Left ventricle myocardium inferior (tissue), 1 donor: ENCODE measurements around the gene CCDC34. TPM values are rescaled to one million over a fixed set of nuclear protein-coding genes. Genes with fewer than 3 reads are reported as not detected.

Experiments used
- DNase-seq: peaks from one replicate; pipeline ENCODE4 v3.0.0-alpha.2; 2020
- H3K27ac ChIP-seq: fragments of 200-600 bp; replicated peaks from 2 replicates; pipeline ENCODE4 v1.8.0; 2021
- H3K27me3 ChIP-seq: fragments of 200-600 bp; 2 replicates; pipeline ENCODE4 v1.8.0; 2021; ENCODE audit warnings: low read depth
- H3K36me3 ChIP-seq: fragments of 200-600 bp; 2 replicates; pipeline ENCODE4 v1.8.0; 2021
- H3K4me1 ChIP-seq: fragments of 200-600 bp; 2 replicates; pipeline ENCODE4 v1.8.0; 2021
- H3K4me3 ChIP-seq: fragments of 200-600 bp; 2 replicates; pipeline ENCODE4 v1.8.0; 2021; ENCODE audit warnings: mild to moderate bottlenecking, moderate library complexity
- H3K9me3 ChIP-seq: fragments of 200-600 bp; replicated peaks from 2 replicates; pipeline ENCODE4 v1.8.0; 2021
- CTCF ChIP-seq: fragments of 200-600 bp; IDR thresholded peaks from 2 replicates; pipeline ENCODE4 v1.8.0; 2021; ENCODE audit warnings: antibody characterized with exemption, mild to moderate bottlenecking, borderline replicate concordance
- intact Hi-C: fragments of 100-400 bp; cut with micrococcal nuclease; formaldehyde crosslinking; loops from one replicate; pipeline ENCODE4 v1.11.0; 2022
- total RNA-seq: library from RNA; stranded (reverse); fragmentation: NEBNext Ultra II Directional; extraction: Animal tissue kit (Norgen Biotek cat#: 25700); gene quantifications from one replicate; pipeline ENCODE4 v1.2.1, GENCODE V29; 2021
- donor health status: DM: no; HTN: yes; CAD: no; lungs with severe emphysema.

CCDC34 gene
- total RNA-seq, 1 donor from 2014 or later, result 1.6 TPM

DNA sequence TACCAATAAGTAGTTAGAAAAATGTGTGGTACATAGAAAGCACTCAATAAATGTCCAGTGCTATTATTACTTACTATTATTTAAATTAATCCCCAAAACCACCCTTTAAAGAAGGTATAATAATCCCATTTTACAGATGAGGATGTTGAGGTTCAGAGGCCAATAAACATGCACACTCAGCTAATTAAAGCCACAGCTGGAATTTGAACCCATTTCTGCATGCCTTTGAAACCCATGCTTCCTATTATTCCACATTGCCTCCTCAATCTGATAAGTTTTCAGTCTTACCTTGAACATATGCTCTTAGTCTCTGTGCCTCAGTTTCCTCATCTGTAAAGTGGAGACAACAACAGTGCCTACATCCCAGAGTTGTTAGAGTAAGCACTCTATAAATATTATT lies 52.8 kb downstream of the CCDC34 start:
- H3K27ac ChIP-seq, result no peak overlapping the region
- no peaks in the 10 kb centered on the region for H3K36me3 ChIP-seq
- H3K27me3 ChIP-seq, result no peaks in the 10 kb centered on the region
- intact Hi-C loops, result no loop called here
- H3K9me3 ChIP-seq, result peaks cover 7% of the 10 kb centered on the region
- TF ChIP-seq CTCF, result no peak
- no peak for DNase-seq
- no peaks in the 10 kb centered on the region for H3K4me1 ChIP-seq
- no peak overlapping the region for H3K4me3 ChIP-seq

- no peak for DNase-seq
- peaks cover 8% of the 10 kb centered on the region for H3K9me3 ChIP-seq
- no peak overlapping the region for H3K4me3 ChIP-seq
- intact Hi-C loops, result no loop called here
- no peak overlapping the region for H3K27ac ChIP-seq
- no peaks in the 10 kb centered on the region for H3K4me1 ChIP-seq
- H3K36me3 ChIP-seq, result no peaks in the 10 kb centered on the region
- TF ChIP-seq CTCF, result no peak
- no peaks in the 10 kb centered on the region for H3K27me3 ChIP-seq
Observed at GRCh38 chr11:27309046-27309445, 54.0 kb downstream of the CCDC34 start.

DNA sequence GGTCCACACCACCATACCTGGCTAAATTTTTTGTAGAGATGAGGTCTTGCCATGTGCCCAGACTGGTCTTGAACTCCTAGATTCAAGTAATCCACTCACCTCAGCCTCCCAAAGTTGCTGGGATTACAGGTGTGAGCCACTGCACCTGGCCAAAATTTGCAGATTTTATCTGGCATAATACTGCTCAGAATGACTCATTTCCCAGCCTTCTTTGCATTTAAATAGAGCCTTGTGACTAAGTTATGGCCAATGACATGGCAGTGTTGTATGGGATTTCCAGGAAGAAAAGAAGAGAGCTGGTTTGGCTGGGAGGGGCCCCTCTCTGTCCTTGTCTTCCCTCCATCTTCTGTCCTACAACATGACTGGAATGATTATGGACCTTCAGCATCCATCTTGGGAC lies 55.8 kb downstream of the CCDC34 start:
- no peaks in the 10 kb centered on the region for H3K4me1 ChIP-seq
- H3K27ac ChIP-seq, result no peak overlapping the region
- intact Hi-C loops, result no loop called here
- DNase-seq, result no peak
- H3K4me3 ChIP-seq, result no peak overlapping the region
- H3K9me3 ChIP-seq, result peaks cover 8% of the 10 kb centered on the region
- no peaks in the 10 kb centered on the region for H3K27me3 ChIP-seq
- no peak for TF ChIP-seq CTCF
- no peaks in the 10 kb centered on the region for H3K36me3 ChIP-seq

DNA sequence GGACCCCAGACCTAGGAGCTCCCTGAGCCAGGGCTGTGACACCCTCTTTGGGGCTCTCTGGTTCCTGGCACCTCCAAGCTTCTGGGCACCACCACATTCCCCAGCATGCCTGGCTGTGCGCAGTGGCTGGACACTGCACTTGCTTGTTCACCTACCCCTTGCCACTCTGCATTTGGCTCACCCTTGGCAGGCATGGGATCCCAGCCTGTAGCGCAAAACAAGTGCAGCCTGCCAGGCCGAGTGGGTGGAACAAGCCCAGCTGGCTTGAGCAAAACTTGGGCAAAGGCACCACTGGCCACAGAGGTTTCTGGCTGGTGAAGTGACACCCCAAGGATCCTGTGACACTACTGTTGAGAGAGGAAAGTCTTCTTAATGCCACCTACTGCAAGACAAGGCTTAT lies 57.3 kb downstream of the CCDC34 start:
- intact Hi-C loops, result no loop called here
- Histone ChIP-seq H3K27ac (no peak overlapping the region), H3K4me3 (no peak overlapping the region), H3K36me3 (no peaks in the 10 kb centered on the region), H3K4me1 (no peaks in the 10 kb centered on the region), H3K9me3 (peaks cover 8% of the 10 kb centered on the region), H3K27me3 (no peaks in the 10 kb centered on the region)
- no peak for TF ChIP-seq CTCF
- no peak for DNase-seq

DNA sequence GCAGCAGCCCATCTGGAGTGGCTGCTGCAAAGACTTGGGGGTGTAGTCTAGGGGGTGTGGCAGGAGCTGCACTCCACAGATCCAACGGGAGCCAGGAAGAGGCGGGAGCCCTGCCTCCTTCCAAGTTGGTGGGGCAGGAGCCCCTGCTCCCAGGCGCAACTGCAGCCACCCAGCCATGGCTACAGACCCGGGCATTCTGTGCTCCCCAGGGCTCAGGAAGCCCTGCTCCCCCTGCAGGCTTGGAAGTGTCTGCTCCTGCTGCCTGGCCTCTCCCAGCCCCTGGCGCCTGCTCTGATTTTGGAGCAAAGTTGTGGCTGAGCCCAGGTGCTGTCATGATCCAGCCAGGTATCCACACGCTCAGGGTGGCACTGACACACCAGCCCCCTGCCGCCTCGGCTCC lies 58.5 kb downstream of the CCDC34 start:
- no peaks in the 10 kb centered on the region for H3K27me3 ChIP-seq
- no peaks in the 10 kb centered on the region for H3K36me3 ChIP-seq
- no peak overlapping the region for H3K4me3 ChIP-seq
- no peak for DNase-seq
- TF ChIP-seq CTCF, result no peak
- intact Hi-C loops, result no loop called here
- no peak overlapping the region for H3K27ac ChIP-seq
- H3K9me3 ChIP-seq, result peaks cover 8% of the 10 kb centered on the region
- H3K4me1 ChIP-seq, result no peaks in the 10 kb centered on the region

GRCh38 chr11:27303903-27304302 lies 59.1 kb downstream of the CCDC34 start:
- intact Hi-C loops, result no loop called here
- Histone ChIP-seq H3K27ac (no peak overlapping the region), H3K36me3 (no peaks in the 10 kb centered on the region), H3K4me1 (no peaks in the 10 kb centered on the region), H3K4me3 (no peak overlapping the region), H3K27me3 (no peaks in the 10 kb centered on the region), H3K9me3 (peaks cover 8% of the 10 kb centered on the region)
- no peak for DNase-seq
- no peak for TF ChIP-seq CTCF
